H9 (cell line): ENCODE results near the gene MYO18B. TPM values are rescaled to one million over a fixed set of nuclear protein-coding genes. Genes with fewer than 3 reads are reported as not detected.
A peak's percentile ranks its signal among the peaks of the same experiment; 100 is the strongest.

Source experiments
- DNase-seq: peaks from one replicate; pipeline ENCODE4 v3.0.0-alpha.2; 2017
- H2AFZ ChIP-seq: one replicate; pipeline ENCODE4 v1.6.1; 2013; ENCODE audit warnings: mild to moderate bottlenecking, low read length, control low read depth, moderate library complexity
- H2AK5ac ChIP-seq: 2 replicates; pipeline ENCODE4 v1.6.1; 2013; ENCODE audit warnings: low read length, control low read depth, mixed read lengths; ENCODE audit not compliant: insufficient read length
- H2BK120ac ChIP-seq: one replicate; pipeline ENCODE4 v1.6.1; 2013; ENCODE audit warnings: low read depth, mild to moderate bottlenecking, low read length, control low read depth, inconsistent platforms; ENCODE audit not compliant: poor library complexity, severe bottlenecking
- H2BK12ac ChIP-seq: 2 replicates; pipeline ENCODE4 v1.6.1; 2013; ENCODE audit warnings: low read length, control low read depth, mixed read lengths, low read depth; ENCODE audit not compliant: insufficient read length
- H2BK15ac ChIP-seq: 2 replicates; pipeline ENCODE4 v1.6.1; 2013; ENCODE audit warnings: low read depth, low read length, control low read depth
- H2BK20ac ChIP-seq: one replicate; pipeline ENCODE4 v1.6.1; 2013; ENCODE audit warnings: low read depth, mild to moderate bottlenecking, low read length, control low read depth, inconsistent platforms; ENCODE audit not compliant: poor library complexity, severe bottlenecking
- H2BK5ac ChIP-seq: 2 replicates; pipeline ENCODE4 v1.6.1; 2013; ENCODE audit warnings: low read length, control low read depth, mixed read lengths; ENCODE audit not compliant: insufficient read length
- H3K14ac ChIP-seq: 2 replicates; pipeline ENCODE4 v1.6.1; 2013; ENCODE audit warnings: low read length, control low read depth; ENCODE audit not compliant: insufficient read depth
- H3K18ac ChIP-seq: 2 replicates; pipeline ENCODE4 v1.6.1; 2013; ENCODE audit warnings: low read depth, mild to moderate bottlenecking, mixed read lengths, low read length, control low read depth; ENCODE audit not compliant: insufficient read length
- H3K23ac ChIP-seq: 2 replicates; pipeline ENCODE4 v1.6.1; 2013; ENCODE audit warnings: low read length, control low read depth, mixed read lengths, low read depth; ENCODE audit not compliant: insufficient read length
- H3K23me2 ChIP-seq: 2 replicates; pipeline ENCODE4 v1.6.1; 2013; ENCODE audit warnings: low read depth, mild to moderate bottlenecking, mixed read lengths, low read length, control low read depth; ENCODE audit not compliant: insufficient read length, poor library complexity, severe bottlenecking
- H3K27ac ChIP-seq: 2 replicates; pipeline ENCODE4 v1.5.1; 2013; ENCODE audit warnings: low read length, control low read depth, mixed read lengths, low read depth; ENCODE audit not compliant: insufficient read length
- H3K27me3 ChIP-seq: 2 replicates; pipeline ENCODE4 v1.6.1; 2013; ENCODE audit warnings: low read length, control low read depth, inconsistent platforms; ENCODE audit not compliant: insufficient read depth
- H3K4ac ChIP-seq: 2 replicates; pipeline ENCODE4 v1.6.1; 2013; ENCODE audit warnings: low read depth, mild to moderate bottlenecking, control low read depth, inconsistent platforms, low read length, moderate library complexity
- H3K4me1 ChIP-seq: 2 replicates; pipeline ENCODE4 v1.6.1; 2013; ENCODE audit warnings: low read length, control low read depth, inconsistent platforms; ENCODE audit not compliant: insufficient read depth
- H3K4me2 ChIP-seq: 2 replicates; pipeline ENCODE4 v1.6.1; 2013; ENCODE audit warnings: low read length, control low read depth, mixed read lengths; ENCODE audit not compliant: insufficient read length, insufficient read depth
- H3K56ac ChIP-seq: 2 replicates; pipeline ENCODE4 v1.6.1; 2013; ENCODE audit warnings: low read depth, mild to moderate bottlenecking, mixed read lengths, low read length, control low read depth; ENCODE audit not compliant: insufficient read length
- H3K79me1 ChIP-seq: 2 replicates; pipeline ENCODE4 v1.6.1; 2013; ENCODE audit warnings: low read depth, mild to moderate bottlenecking, moderate library complexity, low read length, control low read depth, inconsistent platforms; ENCODE audit not compliant: insufficient read depth, poor library complexity, severe bottlenecking
- H3K79me2 ChIP-seq: 2 replicates; pipeline ENCODE4 v1.6.1; 2013; ENCODE audit warnings: low read length, control low read depth, inconsistent platforms; ENCODE audit not compliant: insufficient read depth
- H3K9ac ChIP-seq: 2 replicates; pipeline ENCODE4 v1.6.1; 2013; ENCODE audit warnings: low read length, control low read depth, mixed read lengths; ENCODE audit not compliant: insufficient read length; ENCODE audit errors: extremely low read depth
- H3K9me3 ChIP-seq: one replicate; pipeline ENCODE4 v1.6.1; 2013; ENCODE audit warnings: low read depth, low read length, inconsistent platforms; ENCODE audit not compliant: control insufficient read depth
- H3T11ph ChIP-seq: one replicate; pipeline ENCODE4 v1.6.1; 2013; ENCODE audit warnings: mild to moderate bottlenecking, low read length, control low read depth, inconsistent platforms
- H4K20me1 ChIP-seq: one replicate; pipeline ENCODE4 v1.6.1; 2013; ENCODE audit not compliant: control insufficient read depth, insufficient read length, insufficient read depth
- H4K5ac ChIP-seq: 2 replicates; pipeline ENCODE4 v1.6.1; 2013; ENCODE audit warnings: low read depth, mild to moderate bottlenecking, mixed read lengths, low read length, control low read depth; ENCODE audit not compliant: insufficient read length
- H4K8ac ChIP-seq: replicated peaks from 2 replicates; pipeline ENCODE4 v1.6.1; 2013; ENCODE audit warnings: low read length, control low read depth, mixed read lengths, low read depth; ENCODE audit not compliant: insufficient read length
- H4K91ac ChIP-seq: 2 replicates; pipeline ENCODE4 v1.6.1; 2013; ENCODE audit warnings: low read depth, mild to moderate bottlenecking, moderate library complexity, mixed read lengths, low read length, control low read depth; ENCODE audit not compliant: insufficient read length
- H3K27ac Mint-ChIP-seq, 3 experiments: 2 replicates in 2 of 3; 3 replicates in 1 of 3; pipeline ENCODE4 v1.8.0; 2020 to 2021; ENCODE audit warnings: mixed read lengths in 3 of 3, mild to moderate bottlenecking in 1 of 3, moderate library complexity in 1 of 3
- H3K27me3 Mint-ChIP-seq: 2 replicates; pipeline ENCODE4 v1.8.0; 2021; ENCODE audit warnings: low read depth, mild to moderate bottlenecking, moderate library complexity, mixed read lengths
- H3K36me3 Mint-ChIP-seq, 3 experiments: 2 replicates in 2 of 3; 3 replicates in 1 of 3; pipeline ENCODE4 v1.8.0; 2020 to 2021; ENCODE audit warnings: low read depth in 3 of 3, mixed read lengths in 3 of 3; ENCODE audit not compliant: insufficient read depth in 1 of 3
- H3K4me1 Mint-ChIP-seq, 2 experiments: 2 replicates each; pipeline ENCODE4 v1.8.0; 2020; ENCODE audit warnings: mixed read lengths in 2 of 2
- H3K4me3 Mint-ChIP-seq, 2 experiments: 2 replicates in 1 of 2; 3 replicates in 1 of 2; pipeline ENCODE4 v1.8.0; 2020 to 2021; ENCODE audit warnings: mild to moderate bottlenecking in 2 of 2, mixed read lengths in 2 of 2, moderate library complexity in 1 of 2
- H3K9me3 Mint-ChIP-seq, 2 experiments: 2 replicates in 1 of 2; 3 replicates in 1 of 2; pipeline ENCODE4 v1.8.0; 2020; ENCODE audit warnings: mild to moderate bottlenecking in 2 of 2, mixed read lengths in 2 of 2, moderate library complexity in 1 of 2
- CTCF ChIP-seq: fragments of 200-600 bp; sonication (generic); conservative IDR thresholded peaks from 3 replicates; pipeline ENCODE4 v1.8.0; 2021; ENCODE audit warnings: antibody characterized with exemption, mild to moderate bottlenecking
- WGBS: extraction: QIAGEN DNeasy Blood & Tissue Kit; methylation state at CpG from one replicate; pipeline ENCODE4 v1.1.7; 2013; ENCODE audit warnings: missing lambda C conversion rate, low lambda C conversion rate, mixed read lengths; ENCODE audit not compliant: insufficient read length; ENCODE audit errors: extremely low coverage; 5-methylcytosine and 5-hydroxymethylcytosine counted together
- total RNA-seq: library from RNA; stranded (reverse); gene quantifications from 2 replicates; pipeline ENCODE4 v1.2.1, GENCODE V29; 2021

MYO18B gene
- total RNA-seq, 1 experiment from 2014 or later: 0.46 TPM

- no peak overlapping the region for H4K8ac ChIP-seq
- H3K14ac ChIP-seq: no peak overlapping the region
- no peaks in the 10 kb centered on the region for H3K9me3 ChIP-seq
- no peaks in the 10 kb centered on the region for H3K23me2 ChIP-seq
- H2BK120ac ChIP-seq: no peak overlapping the region
- H3K4me1 Mint-ChIP-seq: peaks cover 44 to 45% of the 10 kb centered on the region in 2 experiments
- H2AFZ ChIP-seq: no peak overlapping the region
- no peak overlapping the region for H3K9ac ChIP-seq
- no peaks in the 10 kb centered on the region for H4K20me1 ChIP-seq
- H3K4me3 Mint-ChIP-seq: no peak overlapping the region; a peak in 1 of 5 replicates
- no peak overlapping the region for H3K27ac ChIP-seq
- H3K79me1 ChIP-seq: no peaks in the 10 kb centered on the region
- no peak overlapping the region for H4K91ac ChIP-seq
- H2AK5ac ChIP-seq: no peak overlapping the region
- H3K4ac ChIP-seq: no peak overlapping the region
- DNase-seq: no peak
- H2BK5ac ChIP-seq: no peak overlapping the region
- TF ChIP-seq CTCF: no peak
- H3K18ac ChIP-seq: no peak overlapping the region
- no peak overlapping the region for H3K23ac ChIP-seq
- H2BK20ac ChIP-seq: no peak overlapping the region
- H3K56ac ChIP-seq: no peak overlapping the region
- H2BK15ac ChIP-seq: no peak overlapping the region
- no peak overlapping the region for H3T11ph ChIP-seq
- peaks cover 2 to 4% of the 10 kb centered on the region in 2 experiments; a peak in 1 of 5 replicates for H3K9me3 Mint-ChIP-seq
- H4K5ac ChIP-seq: no peak overlapping the region
- H3K27me3 Mint-ChIP-seq: peaks cover 24% of the 10 kb centered on the region
- peak overlapping the region in 1 of 3 experiments; percentile 52; a peak in 1 of 7 replicates for H3K27ac Mint-ChIP-seq
- no peak overlapping the region for H2BK12ac ChIP-seq
- no peaks in the 10 kb centered on the region for H3K79me2 ChIP-seq
- H3K27me3 ChIP-seq: peaks cover 4% of the 10 kb centered on the region; the same call in 1 of the 2 replicates
- no peak overlapping the region for H3K4me2 ChIP-seq
- peaks cover 27% of the 10 kb centered on the region for H3K4me1 ChIP-seq
- WGBS: no CpG with 5 or more reads among the region's 10 CpGs
- no peaks in the 10 kb centered on the region for H3K36me3 Mint-ChIP-seq
Measured at GRCh38 chr22:25922141-25922540, 180.2 kb downstream of the MYO18B start.
